ENCODE data around the gene ING5.

Gene ING5

GRCh38 chr2:241678784-241679540, 22.9 kb upstream of the ING5 start:
- TF ChIP-seq POLR2A (IDR thresholded peaks at IDR 0.05; ENCODE audit: low read length) = no peak
- TF ChIP-seq GATA1 (IDR thresholded peaks at IDR 0.05; ENCODE audit: low read depth, low read length) = no peak
- DNase-seq = no peak

DNA sequence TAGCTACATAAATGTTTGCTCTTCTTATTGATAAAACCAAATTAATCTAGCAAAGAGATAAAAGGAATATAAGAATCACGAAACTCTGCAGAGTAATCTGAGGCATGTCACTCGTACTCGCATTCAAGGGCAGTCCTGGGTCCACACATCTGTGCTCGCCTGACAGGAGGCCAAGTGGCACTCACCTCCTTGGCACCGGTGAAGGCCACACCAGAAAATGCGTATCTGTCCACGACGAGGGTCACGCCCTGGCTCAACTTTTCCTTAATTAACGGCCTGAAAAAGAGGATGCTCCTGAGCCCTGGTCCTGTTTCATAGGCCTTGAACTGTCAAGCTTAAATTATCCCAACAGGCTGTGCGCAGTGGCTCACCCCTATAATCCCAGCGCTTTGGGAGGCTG, 21.8 kb upstream of the ING5 start:
- no peak for TF ChIP-seq POLR2A (IDR thresholded peaks at IDR 0.05; ENCODE audit: low read length)
- TF ChIP-seq GATA1 (IDR thresholded peaks at IDR 0.05; ENCODE audit: low read depth, low read length) = no peak
- DNase-seq = no peak

DNA sequence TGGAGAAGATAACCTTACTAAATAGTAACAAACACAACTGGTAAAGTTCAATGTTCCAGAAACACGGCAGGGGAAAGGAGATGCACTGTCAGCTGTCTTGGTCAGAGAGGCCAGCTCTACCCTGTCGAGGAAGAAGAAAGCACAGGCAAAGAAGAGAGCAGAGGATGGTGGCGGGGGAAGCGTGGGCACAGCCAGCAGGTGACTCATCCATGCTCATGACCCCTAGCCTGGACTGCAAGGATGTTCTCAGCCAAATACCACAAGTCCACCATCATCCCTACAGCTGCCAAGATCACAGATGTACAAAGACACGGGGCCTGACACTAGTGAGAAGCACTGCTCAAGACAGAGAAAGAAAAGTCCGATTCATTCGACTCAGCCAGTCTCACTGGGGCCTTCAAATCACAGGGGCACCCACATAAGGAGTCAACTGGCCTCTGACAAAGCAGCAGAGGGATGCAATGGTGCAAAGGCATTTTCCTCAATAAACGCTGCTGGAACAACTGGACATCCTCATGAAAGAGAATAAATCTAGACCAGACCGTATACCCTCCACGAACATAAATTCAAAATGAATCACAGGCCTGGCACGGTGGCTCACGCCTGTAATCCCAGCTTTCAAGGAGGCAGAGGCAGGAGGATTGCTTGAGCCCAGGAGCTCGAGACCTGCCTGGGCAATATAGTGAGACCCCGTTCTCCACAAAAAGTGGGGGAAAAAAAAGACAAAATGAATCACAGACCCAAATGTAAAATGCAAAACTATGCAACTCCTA, 20.8 kb upstream of the ING5 start:
- no peak for DNase-seq
- TF ChIP-seq POLR2A (IDR thresholded peaks at IDR 0.05; ENCODE audit: low read length) = no peak
- no peak for TF ChIP-seq GATA1 (IDR thresholded peaks at IDR 0.05; ENCODE audit: low read depth, low read length)

DNA sequence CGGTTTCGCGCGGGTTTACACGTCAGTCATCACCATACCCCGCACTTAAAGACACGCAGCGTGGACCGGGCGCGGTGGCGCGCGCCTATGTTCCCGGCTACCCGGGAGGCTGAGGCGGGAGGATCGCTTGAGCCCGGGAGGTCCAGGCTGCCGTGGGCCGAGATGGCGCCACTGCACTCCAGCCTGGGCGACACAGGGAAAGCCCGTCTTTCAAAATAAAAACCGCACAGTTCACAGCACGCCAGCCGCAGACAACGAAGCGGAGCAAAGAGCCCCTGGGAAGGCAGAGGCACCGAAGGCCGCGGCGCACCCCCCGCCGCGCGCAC, 15.6 kb upstream of the ING5 start:
- peak; percentile 65 to 74 for DNase-seq
- no peak for TF ChIP-seq GATA1 (IDR thresholded peaks at IDR 0.05; ENCODE audit: low read depth, low read length)
- no peak for TF ChIP-seq POLR2A (IDR thresholded peaks at IDR 0.05; ENCODE audit: low read length)

- no peak for TF ChIP-seq GATA1 (IDR thresholded peaks at IDR 0.05; ENCODE audit: low read depth, low read length)
- peak; percentile 92 for TF ChIP-seq POLR2A (IDR thresholded peaks at IDR 0.05; ENCODE audit: low read length)
- DNase-seq = peak; percentile 97 to 99
These were observed 15.0 kb upstream of the ING5 start, which contains the start of gene DTYMK for GRCh38 chr2:241686650-241687425. TSS of gene DTYMK (minus strand) at chr2:241686815. CDS start at chr2:241686783, 32 bp downstream.

DNA sequence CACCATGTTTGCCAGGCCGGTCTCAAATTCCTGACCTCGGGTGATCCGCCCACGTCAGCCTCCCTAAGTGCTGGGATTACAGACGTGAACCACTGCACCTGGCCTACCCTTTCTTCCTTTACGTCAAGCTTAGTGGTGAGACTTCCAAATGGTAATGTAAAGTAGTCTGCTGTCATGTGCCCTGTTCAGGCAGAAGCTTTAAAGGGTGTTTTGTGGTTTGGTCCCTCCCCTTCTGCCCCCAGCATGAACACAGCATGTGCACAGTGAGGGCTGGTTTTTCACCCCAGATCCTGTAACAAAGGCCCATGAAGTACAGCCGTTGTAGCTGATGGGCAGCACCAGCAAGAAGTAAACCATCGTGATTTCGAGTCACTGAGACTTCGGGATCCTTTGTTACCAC, 12.5 kb upstream of the ING5 start:
- DNase-seq = no peak
- TF ChIP-seq GATA1 (IDR thresholded peaks at IDR 0.05; ENCODE audit: low read depth, low read length) (no peak), POLR2A (IDR thresholded peaks at IDR 0.05; ENCODE audit: low read length) (no peak)

GRCh38 chr2:241690202-241690717, 11.6 kb upstream of the ING5 start:
- DNase-seq = no peak
- peak; percentile 44 for TF ChIP-seq POLR2A (IDR thresholded peaks at IDR 0.05; ENCODE audit: low read length)
- no peak for TF ChIP-seq GATA1 (IDR thresholded peaks at IDR 0.05; ENCODE audit: low read depth, low read length)

- no peak for TF ChIP-seq POLR2A (IDR thresholded peaks at IDR 0.05; ENCODE audit: low read length)
- no peak for TF ChIP-seq GATA1 (IDR thresholded peaks at IDR 0.05; ENCODE audit: low read depth, low read length)
- DNase-seq = no peak
These were observed 9.4 kb upstream of the ING5 start for GRCh38 chr2:241692448-241692847.

DNA sequence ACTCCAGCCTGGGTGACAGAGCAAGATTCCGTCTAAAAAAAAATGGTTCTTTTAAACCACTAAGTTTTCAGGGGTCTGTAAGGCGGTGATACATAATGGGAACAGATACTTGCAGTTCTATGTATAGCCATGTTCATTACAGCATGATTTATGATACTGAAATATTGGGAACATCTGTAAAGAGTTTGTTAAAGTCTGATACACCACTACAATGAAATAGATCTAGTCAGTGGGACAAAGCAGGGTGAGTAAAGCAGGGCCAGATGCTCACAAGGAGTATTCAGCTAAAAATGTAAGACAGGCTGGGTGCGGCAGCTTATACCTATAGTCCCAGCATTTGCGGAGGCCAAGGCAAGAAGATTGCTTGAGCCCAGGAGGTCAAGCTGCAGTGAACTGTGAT, 6.2 kb upstream of the ING5 start:
- DNase-seq = no peak
- TF ChIP-seq POLR2A (IDR thresholded peaks at IDR 0.05; ENCODE audit: low read length) (no peak), GATA1 (IDR thresholded peaks at IDR 0.05; ENCODE audit: low read depth, low read length) (no peak)

DNA sequence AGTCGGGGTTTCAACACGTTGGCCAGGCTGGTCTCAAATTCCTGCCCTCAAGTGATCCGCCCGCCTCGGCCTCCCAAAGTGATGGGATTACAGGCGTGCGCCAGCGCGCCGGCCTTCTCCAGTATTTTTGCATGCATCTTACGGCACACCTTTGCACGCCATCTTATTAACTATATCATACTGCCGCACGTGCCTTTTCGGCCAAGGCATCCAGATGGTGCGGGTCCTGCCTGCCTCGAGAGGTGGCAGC, 765 bp upstream of the ING5 start:
- TF ChIP-seq GATA1 (IDR thresholded peaks at IDR 0.05; ENCODE audit: low read depth, low read length) (no peak), POLR2A (IDR thresholded peaks at IDR 0.05; ENCODE audit: low read length) (no peak)
- DNase-seq = no peak

DNA sequence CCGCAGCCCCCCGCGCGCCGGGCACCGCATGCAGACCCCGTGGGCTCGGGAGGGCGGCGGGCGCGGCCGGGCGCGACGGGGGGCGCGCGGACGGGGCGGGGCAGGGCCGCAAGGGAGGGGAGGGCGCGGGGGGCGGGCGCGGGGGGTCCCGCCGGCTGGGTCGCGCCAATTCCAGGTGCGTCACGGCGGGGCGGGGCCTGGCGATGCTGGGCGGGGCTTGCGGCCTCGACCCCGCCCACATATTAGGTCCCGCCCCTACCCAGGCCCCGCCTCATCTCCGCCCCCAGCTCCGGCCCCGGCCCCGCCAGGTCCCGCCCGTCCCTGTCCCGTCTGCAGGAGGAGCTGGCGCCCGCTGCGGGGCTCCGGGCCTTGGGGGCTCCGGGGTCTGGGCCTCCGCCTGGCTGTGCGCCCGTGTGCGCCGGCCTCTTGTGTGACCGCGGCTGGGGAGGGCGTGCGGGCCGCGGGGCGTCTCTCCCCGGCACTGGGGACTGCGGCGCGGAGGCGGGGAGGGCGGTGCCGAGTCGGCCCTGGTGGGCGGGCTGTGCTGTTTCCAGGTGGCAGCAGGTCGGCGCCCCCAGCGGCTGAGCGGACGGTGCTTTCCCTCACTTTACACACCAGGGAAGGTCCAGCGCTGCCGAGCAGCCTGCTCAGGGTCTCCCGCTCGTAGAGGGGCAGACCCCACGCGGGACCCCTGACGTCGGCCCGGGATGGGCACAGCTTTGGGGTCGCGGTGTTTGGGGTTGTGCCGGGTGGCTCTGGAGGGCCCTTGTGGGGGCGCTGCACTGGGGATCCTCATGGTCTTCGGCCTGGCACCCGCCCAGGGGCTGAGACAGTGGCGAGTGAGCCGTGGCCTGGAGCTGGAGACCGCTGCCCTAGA, 554 bp downstream of the ING5 start:
- no peak for TF ChIP-seq GATA1 (IDR thresholded peaks at IDR 0.05; ENCODE audit: low read depth, low read length)
- peak; percentile 93 to 95 for DNase-seq

- TF ChIP-seq POLR2A (IDR thresholded peaks at IDR 0.05; ENCODE audit: low read length) (no peak), GATA1 (IDR thresholded peaks at IDR 0.05; ENCODE audit: low read depth, low read length) (no peak)
- DNase-seq = no peak
These were observed 1.3 kb downstream of the ING5 start for GRCh38 chr2:241703032-241703604.

GRCh38 chr2:241706537-241706936, 4.7 kb downstream of the ING5 start:
- no peak for TF ChIP-seq POLR2A (IDR thresholded peaks at IDR 0.05; ENCODE audit: low read length)
- no peak for TF ChIP-seq GATA1 (IDR thresholded peaks at IDR 0.05; ENCODE audit: low read depth, low read length)
- DNase-seq = peak; percentile 44 to 56

Data from erythroblast (primary cell).